Liver (tissue), 9 donors: ENCODE results near the gene TST. TPM values are rescaled to one million over a fixed set of nuclear protein-coding genes. Genes with fewer than 3 reads are reported as not detected.

Experiments
- DNase-seq: peaks from one replicate; pipeline ENCODE4 v3.0.0-alpha.2; 2017; ENCODE audit warnings: low spot score
- H3K27ac ChIP-seq, 2 donors: one replicate each; pipeline ENCODE4 v1.7.0; 2013; ENCODE audit warnings: inconsistent platforms in 2 of 2, low read length in 2 of 2, control low read depth in 1 of 2, low read depth in 1 of 2, mild to moderate bottlenecking in 1 of 2
- H3K27me3 ChIP-seq, 4 donors: one replicate each; pipeline versions ENCODE4 v1.6.1 to v1.7.0; 2013; ENCODE audit warnings: low read length in 3 of 4, inconsistent platforms in 1 of 4, mild to moderate bottlenecking in 1 of 4, moderate library complexity in 1 of 4; ENCODE audit not compliant: control insufficient read depth in 4 of 4, insufficient read depth in 4 of 4
- H3K36me3 ChIP-seq, 4 donors: one replicate each; pipeline versions ENCODE4 v1.6.1 to v1.7.0; 2013; ENCODE audit warnings: low read length in 3 of 4, mild to moderate bottlenecking in 3 of 4, low read depth in 1 of 4, moderate library complexity in 1 of 4; ENCODE audit not compliant: control insufficient read depth in 4 of 4, insufficient read depth in 3 of 4
- H3K4me1 ChIP-seq, 4 donors: one replicate each; pipeline versions ENCODE4 v1.6.1 to v1.7.0; 2013; ENCODE audit warnings: low read length in 3 of 4, mild to moderate bottlenecking in 3 of 4, moderate library complexity in 1 of 4; ENCODE audit not compliant: control insufficient read depth in 4 of 4, insufficient read depth in 4 of 4
- H3K4me3 ChIP-seq, 3 donors: one replicate each; pipeline versions ENCODE4 v1.6.1 to v1.7.0; 2013; ENCODE audit warnings: low read length in 3 of 3, control low read depth in 1 of 3, low read depth in 1 of 3, mild to moderate bottlenecking in 1 of 3
- H3K9ac ChIP-seq, 2 donors: one replicate each; pipeline ENCODE4 v1.7.0; 2013; ENCODE audit warnings: low read length in 2 of 2, mild to moderate bottlenecking in 2 of 2, moderate library complexity in 2 of 2, control low read depth in 1 of 2, low read depth in 1 of 2
- H3K9me3 ChIP-seq, 4 donors: one replicate each; pipeline versions ENCODE4 v1.6.1 to v1.7.0; 2013; ENCODE audit warnings: low read length in 3 of 4; ENCODE audit not compliant: control insufficient read depth in 4 of 4
- ATF3 ChIP-seq: IDR thresholded peaks from 2 replicates; pipeline ENCODE4 v1.6.1; 2016; ENCODE audit warnings: antibody characterized with exemption
- FOXA1 ChIP-seq: IDR thresholded peaks from 2 replicates; pipeline ENCODE4 v1.6.1; 2016; ENCODE audit warnings: antibody characterized with exemption
- GABPA ChIP-seq, 2 donors: IDR thresholded peaks in 1 of 2; conservative IDR thresholded peaks in 1 of 2; 2 replicates each; pipeline ENCODE4 v1.6.1; 2016; ENCODE audit warnings: antibody characterized with exemption in 2 of 2, mild to moderate bottlenecking in 1 of 2, moderate library complexity in 1 of 2
- HNF4A ChIP-seq, 2 donors: conservative IDR thresholded peaks; 2 replicates each; pipeline ENCODE4 v1.6.1; 2016; ENCODE audit warnings: antibody characterized with exemption in 2 of 2, mild to moderate bottlenecking in 2 of 2
- HNF4G ChIP-seq: IDR thresholded peaks from 2 replicates; pipeline ENCODE4 v1.6.1; 2016; ENCODE audit warnings: antibody characterized with exemption
- NR2F2 ChIP-seq: IDR thresholded peaks from 2 replicates; pipeline ENCODE4 v1.6.1; 2016; ENCODE audit warnings: antibody characterized with exemption
- RAD21 ChIP-seq, 2 donors: IDR thresholded peaks; 2 replicates each; pipeline ENCODE4 v1.6.1; 2016; ENCODE audit warnings: antibody characterized with exemption in 2 of 2, mild to moderate bottlenecking in 2 of 2
- REST ChIP-seq: IDR thresholded peaks from 2 replicates; pipeline ENCODE4 v1.6.1; 2016; ENCODE audit warnings: antibody characterized with exemption, mild to moderate bottlenecking
- RXRA ChIP-seq, 2 donors: IDR thresholded peaks; 2 replicates each; pipeline ENCODE4 v1.6.1; 2017 to 2018; ENCODE audit warnings: antibody characterized with exemption in 2 of 2, mild to moderate bottlenecking in 1 of 2
- TAF1 ChIP-seq: conservative IDR thresholded peaks from 2 replicates; pipeline ENCODE4 v1.6.1; 2016; ENCODE audit warnings: antibody characterized with exemption, mild to moderate bottlenecking
- YY1 ChIP-seq: IDR thresholded peaks from 2 replicates; pipeline ENCODE4 v1.6.1; 2016; ENCODE audit warnings: antibody characterized with exemption, mild to moderate bottlenecking
- WGBS: extraction: QIAGEN DNeasy Blood & Tissue Kit; methylation state at CpG from one replicate; pipeline ENCODE4 v1.1.7; 2013; 5-methylcytosine and 5-hydroxymethylcytosine counted together
- polyA plus RNA-seq, 2 donors: library from polyadenylated mRNA; stranded (reverse) in 1 of 2; unstranded in 1 of 2; fragments of 200-250 nt in 1 of 2; fragments of >200 nt in 1 of 2; fragmentation: Nextera tagmentation in 1 of 2; extraction: Ambion mirVana in 1 of 2; gene quantifications; one replicate each; pipeline versions ENCODE4 v1.2.1 to v1.2.3, GENCODE V29; 2013 to 2015
- total RNA-seq, 2 donors: library from RNA; depleted of rRNA; stranded (reverse); fragments of >200 nt; gene quantifications; one replicate each; pipeline ENCODE4 v1.2.3, GENCODE V29; 2014
- TF ChIP-seq, protein P1 (sequence below): IDR thresholded peaks from 2 replicates; pipeline ENCODE4 v1.6.1; 2016; ENCODE audit warnings: antibody characterized with exemption
- donor health status: healthy.
- donor health status: healthy.
- donor health status: healthy.
- donor health status: healthy.
- donor health status: healthy.

The TST gene
- total and polyA plus RNA-seq, 4 donors = 186 to 404 (median 292) TPM

DNA sequence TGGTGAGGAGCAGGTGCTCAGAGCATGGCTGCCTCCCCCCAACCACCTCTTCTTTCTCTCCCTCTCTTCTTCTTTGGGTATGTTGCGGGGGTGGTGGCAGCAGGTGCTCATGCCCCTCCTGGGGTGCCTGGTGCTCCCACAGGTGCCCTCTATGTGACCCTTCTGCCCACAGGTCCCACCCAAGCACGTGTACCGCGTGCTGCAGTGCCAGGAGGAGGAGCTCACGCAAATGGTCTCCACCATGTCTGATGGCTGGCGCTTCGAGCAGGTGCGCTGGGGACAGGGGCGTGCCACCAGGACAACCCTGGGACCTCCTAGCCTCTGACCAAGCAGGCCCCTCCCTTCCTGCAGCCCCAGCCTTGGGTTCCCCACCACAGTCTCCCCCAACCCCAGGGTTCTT lies 38.0 kb upstream of the TST start:
- no peaks in the 10 kb centered on the region for H3K27me3 ChIP-seq
- H3K36me3 ChIP-seq = no peaks in the 10 kb centered on the region
- no peak overlapping the region for H3K4me3 ChIP-seq
- DNase-seq = no peak
- no peak overlapping the region for H3K9ac ChIP-seq
- H3K27ac ChIP-seq = no peak overlapping the region
- TF ChIP-seq RXRA (IDR thresholded peaks at IDR 0.05) (no peak), HNF4G (no peak), REST (no peak), TAF1 (no peak), YY1 (no peak), RAD21 (IDR thresholded peaks at IDR 0.05) (no peak)
- TF ChIP-seq, protein P1, sequence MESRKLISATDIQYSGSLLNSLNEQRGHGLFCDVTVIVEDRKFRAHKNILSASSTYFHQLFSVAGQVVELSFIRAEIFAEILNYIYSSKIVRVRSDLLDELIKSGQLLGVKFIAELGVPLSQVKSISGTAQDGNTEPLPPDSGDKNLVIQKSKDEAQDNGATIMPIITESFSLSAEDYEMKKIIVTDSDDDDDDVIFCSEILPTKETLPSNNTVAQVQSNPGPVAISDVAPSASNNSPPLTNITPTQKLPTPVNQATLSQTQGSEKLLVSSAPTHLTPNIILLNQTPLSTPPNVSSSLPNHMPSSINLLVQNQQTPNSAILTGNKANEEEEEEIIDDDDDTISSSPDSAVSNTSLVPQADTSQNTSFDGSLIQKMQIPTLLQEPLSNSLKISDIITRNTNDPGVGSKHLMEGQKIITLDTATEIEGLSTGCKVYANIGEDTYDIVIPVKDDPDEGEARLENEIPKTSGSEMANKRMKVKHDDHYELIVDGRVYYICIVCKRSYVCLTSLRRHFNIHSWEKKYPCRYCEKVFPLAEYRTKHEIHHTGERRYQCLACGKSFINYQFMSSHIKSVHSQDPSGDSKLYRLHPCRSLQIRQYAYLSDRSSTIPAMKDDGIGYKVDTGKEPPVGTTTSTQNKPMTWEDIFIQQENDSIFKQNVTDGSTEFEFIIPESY = no peak
- no peaks in the 10 kb centered on the region for H3K9me3 ChIP-seq
- peaks cover 0 to 2% (median 0%) of the 10 kb centered on the region in 4 donors for H3K4me1 ChIP-seq
- WGBS = 86% methylated on average over 9 of the region's 9 CpGs

GRCh38 chr22:37056246-37056645 lies 37.0 kb upstream of the TST start:
- Histone ChIP-seq H3K27ac (no peak overlapping the region), H3K36me3 (no peaks in the 10 kb centered on the region), H3K4me3 (no peak overlapping the region), H3K9me3 (no peaks in the 10 kb centered on the region), H3K27me3 (no peaks in the 10 kb centered on the region), H3K9ac (no peak overlapping the region), H3K4me1 (peaks cover 0 to 9% (median 2%) of the 10 kb centered on the region in 4 donors)
- DNase-seq = no peak
- TF ChIP-seq, protein P1 = no peak
- TF ChIP-seq FOXA1 (no peak), GABPA (IDR thresholded peaks at IDR 0.05 in 1 of 2, conservative IDR thresholded peaks at IDR 0.05 in 1 of 2) (no peak), NR2F2 (no peak), HNF4A (conservative IDR thresholded peaks at IDR 0.05) (no peak), HNF4G (no peak), RAD21 (IDR thresholded peaks at IDR 0.05) (no peak), ATF3 (no peak)
- 96% methylated on average over 13 of the region's 13 CpGs for WGBS
